ENCODE data around the gene KIF1C.

Gene KIF1C

GRCh38 chr17:4949321-4950074, 48.3 kb upstream of the KIF1C start (continued):
- TF ChIP-seq AEBP2 (tag by site-specific recombination; IDR thresholded peaks at IDR 0.05; ENCODE audit: borderline replicate concordance) (no peak), ZNF76 (tag by site-specific recombination; IDR thresholded peaks at IDR 0.05; ENCODE audit: borderline replicate concordance, low read depth) (no peak; the same call in none of the 2 replicates), ZNF791 (tag by site-specific recombination; IDR thresholded peaks at IDR 0.05) (no peak), ZSCAN23 (tag by site-specific recombination; IDR thresholded peaks at IDR 0.05) (no peak), PRDM6 (tag by site-specific recombination; IDR thresholded peaks at IDR 0.05) (no peak), ZBTB10 (tag by site-specific recombination; IDR thresholded peaks at IDR 0.05) (peak; percentile 88), ZNF544 (tag by site-specific recombination; IDR thresholded peaks at IDR 0.05) (no peak), ZNF341 (tag by site-specific recombination; IDR thresholded peaks at IDR 0.05; ENCODE audit: low read depth) (no peak), ZNF600 (tag by site-specific recombination; IDR thresholded peaks at IDR 0.05) (no peak), ZBTB8A (tag by site-specific recombination; IDR thresholded peaks at IDR 0.05) (peak; percentile 72), INSM2 (tag by site-specific recombination; IDR thresholded peaks at IDR 0.05) (peak; percentile 45; the same call in 1 of the 2 replicates), ZSCAN5A (tag by site-specific recombination; IDR thresholded peaks at IDR 0.05) (peak; percentile 78; the same call in 1 of the 2 replicates), ZNF830 (tag by site-specific recombination; IDR thresholded peaks at IDR 0.05; ENCODE audit: low read depth) (no peak), ZNF10 (tag by site-specific recombination; IDR thresholded peaks at IDR 0.05) (peak; percentile 75), ZNF19 (tag by site-specific recombination; IDR thresholded peaks at IDR 0.05; ENCODE audit: low read depth) (no peak), ZEB2 (tag by site-specific recombination; IDR thresholded peaks at IDR 0.05) (peak; percentile 25; the same call in 1 of the 2 replicates), ZFP69B (tag by site-specific recombination; IDR thresholded peaks at IDR 0.05) (peak; percentile 53; the same call in 1 of the 2 replicates), ZNF311 (tag by site-specific recombination; IDR thresholded peaks at IDR 0.05; ENCODE audit: borderline replicate concordance) (no peak), ZNF416 (tag by site-specific recombination; IDR thresholded peaks at IDR 0.05) (no peak), ZBTB7A (tag by site-specific recombination; IDR thresholded peaks at IDR 0.05; ENCODE audit: low read depth) (no peak), ZNF560 (tag by site-specific recombination; IDR thresholded peaks at IDR 0.05; ENCODE audit: borderline replicate concordance) (no peak), GLI2 (tag by site-specific recombination; IDR thresholded peaks at IDR 0.05; ENCODE audit: borderline replicate concordance, low read depth) (no peak), ZNF274 (IDR thresholded peaks at IDR 0.05; ENCODE audit: low read length) (no peak), ZNF274 (tag by site-specific recombination; IDR thresholded peaks at IDR 0.05; ENCODE audit: borderline replicate concordance) (no peak), ZNF785 (tag by site-specific recombination; IDR thresholded peaks at IDR 0.05) (peak; percentile 90; the same call in 1 of the 2 replicates), ZNF670 (tag by site-specific recombination; IDR thresholded peaks at IDR 0.05; ENCODE audit: low read depth) (no peak), ZNF18 (tag by site-specific recombination; IDR thresholded peaks at IDR 0.05) (no peak), ZBTB20 (tag by site-specific recombination; IDR thresholded peaks at IDR 0.05) (peak; percentile 74), ZFHX2 (tag by site-specific recombination; conservative IDR thresholded peaks at IDR 0.05) (peak; percentile 48)
